ENCODE results near the gene SLC25A17. TPM values are rescaled to one million over a fixed set of nuclear protein-coding genes. Genes with fewer than 3 reads are reported as not detected.
"Not testable (repeated sequence)": the region's sequence is repeated elsewhere in the genome, so short reads cannot be mapped to it uniquely, and the experiment has no call there.

Gene SLC25A17
- total and polyA plus RNA-seq, 2 experiments from 2014 or later, result 12.7 to 18.1 TPM

DNA sequence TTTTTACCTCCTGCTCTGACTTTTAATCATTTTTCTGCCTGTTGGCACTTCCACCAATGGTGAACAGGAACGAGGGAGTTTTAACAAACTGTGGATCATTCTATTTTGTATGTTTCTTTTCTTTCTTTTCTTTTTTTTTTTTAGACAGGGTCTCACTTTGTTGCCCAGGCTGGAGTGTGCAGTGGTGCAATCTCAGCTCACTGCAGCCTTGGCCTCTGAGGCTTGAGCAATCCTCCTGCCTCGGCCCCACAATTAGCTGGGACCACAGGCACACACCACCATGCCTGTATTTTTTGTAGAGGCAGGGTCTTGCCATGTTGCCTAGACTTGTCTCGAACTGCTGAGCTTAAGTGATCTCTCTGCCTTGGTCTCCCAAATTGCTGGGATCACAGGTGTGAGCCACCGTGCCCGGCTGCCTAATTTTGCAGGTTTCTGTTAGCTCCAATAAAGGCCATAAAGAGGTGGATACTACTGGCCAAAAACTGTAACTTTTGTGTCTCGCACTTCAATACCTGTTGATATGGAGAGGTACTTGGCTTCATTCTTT, 59.8 kb downstream of the SLC25A17 start:
- no peak overlapping the region for H3K27ac ChIP-seq
- H3K4me1 ChIP-seq (ENCODE audit: low read depth), result no peaks in the 10 kb centered on the region
- H3K4me3 ChIP-seq, result no peak overlapping the region
- no peaks in the 10 kb centered on the region for H3K36me3 ChIP-seq
- no peaks in the 10 kb centered on the region for H3K27me3 ChIP-seq
- TF ChIP-seq, protein P1, sequence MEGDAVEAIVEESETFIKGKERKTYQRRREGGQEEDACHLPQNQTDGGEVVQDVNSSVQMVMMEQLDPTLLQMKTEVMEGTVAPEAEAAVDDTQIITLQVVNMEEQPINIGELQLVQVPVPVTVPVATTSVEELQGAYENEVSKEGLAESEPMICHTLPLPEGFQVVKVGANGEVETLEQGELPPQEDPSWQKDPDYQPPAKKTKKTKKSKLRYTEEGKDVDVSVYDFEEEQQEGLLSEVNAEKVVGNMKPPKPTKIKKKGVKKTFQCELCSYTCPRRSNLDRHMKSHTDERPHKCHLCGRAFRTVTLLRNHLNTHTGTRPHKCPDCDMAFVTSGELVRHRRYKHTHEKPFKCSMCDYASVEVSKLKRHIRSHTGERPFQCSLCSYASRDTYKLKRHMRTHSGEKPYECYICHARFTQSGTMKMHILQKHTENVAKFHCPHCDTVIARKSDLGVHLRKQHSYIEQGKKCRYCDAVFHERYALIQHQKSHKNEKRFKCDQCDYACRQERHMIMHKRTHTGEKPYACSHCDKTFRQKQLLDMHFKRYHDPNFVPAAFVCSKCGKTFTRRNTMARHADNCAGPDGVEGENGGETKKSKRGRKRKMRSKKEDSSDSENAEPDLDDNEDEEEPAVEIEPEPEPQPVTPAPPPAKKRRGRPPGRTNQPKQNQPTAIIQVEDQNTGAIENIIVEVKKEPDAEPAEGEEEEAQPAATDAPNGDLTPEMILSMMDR (IDR thresholded peaks at IDR 0.05; ENCODE audit: low read depth, low read length), result no peak
- no peaks in the 10 kb centered on the region for H3K9me3 ChIP-seq (ENCODE audit: low read depth)
- DNase-seq (ENCODE audit: low read depth in 1 of 2, low spot score in 1 of 2), result no peak

DNA sequence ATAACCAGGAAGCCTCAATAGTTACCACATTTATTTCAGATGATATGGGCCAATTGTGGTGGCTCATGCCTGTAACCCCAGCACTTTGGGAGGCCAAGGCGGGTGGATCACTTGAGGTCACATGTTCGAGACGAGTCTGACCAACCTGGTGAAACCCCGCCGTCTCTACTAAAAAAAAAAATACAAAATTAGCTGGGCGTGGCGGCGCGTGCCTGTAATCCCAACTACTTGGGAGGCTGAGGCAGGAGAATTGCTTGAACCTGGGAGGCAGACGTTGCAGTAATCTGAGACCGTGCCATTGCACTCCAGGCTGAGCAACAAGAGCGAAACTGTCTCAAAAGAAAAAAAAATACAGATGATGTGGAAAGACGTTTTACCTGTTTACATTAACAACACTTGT, 60.3 kb downstream of the SLC25A17 start:
- not testable (repeated sequence) for H3K27me3 ChIP-seq; DNase-seq (ENCODE audit: low read depth in 1 of 2, low spot score in 1 of 2); H3K9me3 ChIP-seq (ENCODE audit: low read depth); H3K27ac ChIP-seq; H3K4me3 ChIP-seq; H3K4me1 ChIP-seq (ENCODE audit: low read depth); H3K36me3 ChIP-seq

DNA sequence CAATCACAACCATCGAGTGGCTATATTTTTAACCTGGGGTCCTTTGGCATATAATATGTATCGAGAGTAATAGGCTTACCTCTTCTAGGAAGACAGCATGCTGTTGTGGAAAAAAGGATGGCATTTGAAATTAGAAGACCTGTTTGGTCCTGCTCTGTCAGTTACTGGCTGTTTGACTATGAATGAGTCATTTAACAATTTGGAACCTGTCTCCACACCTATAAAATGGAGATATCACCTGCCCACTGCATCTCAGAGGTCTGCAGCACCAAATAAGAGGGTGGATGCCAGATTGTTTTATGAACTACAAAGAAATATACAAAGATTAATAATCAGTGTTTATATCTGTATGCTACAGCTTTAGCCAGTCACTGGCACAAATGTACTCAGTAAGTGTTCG, 60.8 kb downstream of the SLC25A17 start:
- TF ChIP-seq, protein P1 (IDR thresholded peaks at IDR 0.05; ENCODE audit: low read depth, low read length), result no peak
- no peak overlapping the region for H3K4me3 ChIP-seq
- no peaks in the 10 kb centered on the region for H3K4me1 ChIP-seq (ENCODE audit: low read depth)
- no peak for DNase-seq (ENCODE audit: low read depth in 1 of 2, low spot score in 1 of 2)
- H3K9me3 ChIP-seq (ENCODE audit: low read depth), result no peaks in the 10 kb centered on the region
- H3K27me3 ChIP-seq, result no peaks in the 10 kb centered on the region
- no peaks in the 10 kb centered on the region for H3K36me3 ChIP-seq
- H3K27ac ChIP-seq, result no peak overlapping the region

DNA sequence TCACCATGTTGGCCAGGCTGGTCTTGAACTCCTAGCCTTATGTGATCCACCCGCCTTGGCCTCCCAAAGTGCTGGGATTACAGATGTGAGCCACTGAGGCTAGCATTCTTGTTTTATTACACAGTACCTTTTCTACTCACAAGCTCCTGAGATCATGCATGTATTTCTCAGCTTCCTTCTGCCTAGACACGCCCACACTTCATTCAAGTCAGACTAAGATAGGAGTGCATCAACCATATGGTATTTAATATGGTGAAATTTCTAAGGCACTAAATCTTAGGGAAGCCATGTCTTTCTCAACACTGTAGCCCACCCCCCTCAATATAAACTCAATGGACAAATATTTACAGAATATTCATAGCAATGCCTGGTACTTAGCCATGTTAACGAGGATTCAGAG, 62.1 kb downstream of the SLC25A17 start:
- no peaks in the 10 kb centered on the region for H3K27me3 ChIP-seq
- H3K36me3 ChIP-seq, result no peaks in the 10 kb centered on the region
- DNase-seq (ENCODE audit: low read depth in 1 of 2, low spot score in 1 of 2), result peak in 1 of 2 donors; percentile 16
- H3K4me1 ChIP-seq (ENCODE audit: low read depth), result no peaks in the 10 kb centered on the region
- TF ChIP-seq, protein P1 (IDR thresholded peaks at IDR 0.05; ENCODE audit: low read depth, low read length), result no peak
- no peaks in the 10 kb centered on the region for H3K9me3 ChIP-seq (ENCODE audit: low read depth)
- no peak overlapping the region for H3K27ac ChIP-seq
- H3K4me3 ChIP-seq, result no peak overlapping the region

DNA sequence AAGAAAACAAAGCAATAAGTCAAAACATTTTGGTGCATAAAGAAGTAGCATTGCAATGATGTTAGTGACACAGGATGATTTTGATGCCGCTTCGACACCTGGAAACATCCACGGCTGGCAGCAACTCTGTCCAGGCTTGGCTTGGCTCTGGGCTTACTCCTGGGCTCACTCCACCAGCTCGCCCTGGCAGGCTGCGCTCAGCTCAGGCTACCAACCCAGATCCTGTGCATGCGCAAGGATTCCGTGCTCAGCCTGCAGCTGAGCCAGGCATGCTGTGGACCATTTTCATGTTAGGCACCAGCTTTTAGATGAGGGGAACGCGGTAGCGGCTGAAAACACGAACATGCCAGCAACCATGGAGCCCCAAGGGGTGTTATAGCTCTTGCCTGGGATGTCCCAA, 66.0 kb downstream of the SLC25A17 start:
- Histone ChIP-seq H3K36me3 (no peaks in the 10 kb centered on the region), H3K4me3 (no peak overlapping the region), H3K4me1 (ENCODE audit: low read depth) (peaks cover 12% of the 10 kb centered on the region), H3K27me3 (no peaks in the 10 kb centered on the region), H3K9me3 (ENCODE audit: low read depth) (no peaks in the 10 kb centered on the region), H3K27ac (no peak overlapping the region)
- DNase-seq (ENCODE audit: low read depth in 1 of 2, low spot score in 1 of 2), result no peak
- TF ChIP-seq, protein P1 (IDR thresholded peaks at IDR 0.05; ENCODE audit: low read depth, low read length), result no peak

DNA sequence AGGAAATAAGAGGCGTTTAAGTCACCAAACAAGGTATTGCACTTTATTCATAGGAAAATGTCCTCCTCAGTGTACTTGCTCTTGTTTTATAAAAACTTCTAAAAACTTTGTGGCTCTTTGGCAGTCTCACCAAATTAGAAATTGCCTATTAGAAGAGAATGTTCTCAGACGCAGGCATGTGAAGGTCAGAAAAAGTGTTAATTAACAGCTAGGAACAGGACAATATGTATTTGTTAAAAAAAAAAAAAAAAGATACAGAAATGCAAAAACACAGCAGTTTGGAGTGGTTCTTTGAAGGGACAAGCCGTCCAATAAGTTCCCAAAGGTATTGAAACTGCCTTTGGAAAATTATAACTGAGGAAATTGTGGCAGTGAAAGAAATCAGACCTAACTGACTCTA, 67.9 kb downstream of the SLC25A17 start:
- peaks cover 12% of the 10 kb centered on the region for H3K4me1 ChIP-seq (ENCODE audit: low read depth)
- no peaks in the 10 kb centered on the region for H3K36me3 ChIP-seq
- no peaks in the 10 kb centered on the region for H3K27me3 ChIP-seq
- H3K9me3 ChIP-seq (ENCODE audit: low read depth), result no peaks in the 10 kb centered on the region
- TF ChIP-seq, protein P1 (IDR thresholded peaks at IDR 0.05; ENCODE audit: low read depth, low read length), result no peak
- peak overlapping the region; percentile 26 for H3K27ac ChIP-seq
- no peak for DNase-seq (ENCODE audit: low read depth in 1 of 2, low spot score in 1 of 2)
- H3K4me3 ChIP-seq, result no peak overlapping the region

Data from cardiac muscle cell (in vitro differentiated cells and primary cell).